Endothelial cell of umbilical vein (primary cell): ENCODE measurements around the gene DUSP6.

Experiments
- EZH2 ChIP-seq: IDR thresholded peaks from 2 replicates; pipeline ENCODE4 v1.6.1; 2012; ENCODE audit warnings: borderline replicate concordance, low read depth, mild to moderate bottlenecking, moderate library complexity, low read length, inconsistent platforms; ENCODE audit not compliant: severe bottlenecking
- POLR2A ChIP-seq: IDR thresholded peaks from 2 replicates; pipeline ENCODE4 v1.6.1; 2012; ENCODE audit warnings: low read depth, mild to moderate bottlenecking, control low read depth, low read length
- POLR2AphosphoS5 ChIP-seq: IDR thresholded peaks from 2 replicates; pipeline ENCODE4 v1.6.1; 2012; ENCODE audit warnings: low read depth, mild to moderate bottlenecking, control low read depth, low read length, moderate library complexity; ENCODE audit not compliant: insufficient read depth
- TF ChIP-seq, protein P1 (sequence below), 2 donors: IDR thresholded peaks; 1 replicate in 1 of 2; 2 replicates in 1 of 2; pipeline ENCODE4 v1.5.1; 2011; ENCODE audit warnings: low read length in 2 of 2, mild to moderate bottlenecking in 2 of 2, moderate library complexity in 2 of 2, control low read depth in 1 of 2, inconsistent platforms in 1 of 2, low read depth in 1 of 2; ENCODE audit not compliant: insufficient read depth in 1 of 2; ENCODE audit errors: extremely low read depth in 1 of 2
- TF ChIP-seq, protein P2 (sequence below): IDR thresholded peaks from 2 replicates; pipeline ENCODE4 v1.6.1; 2011; ENCODE audit not compliant: insufficient read depth, insufficient read length

DNA sequence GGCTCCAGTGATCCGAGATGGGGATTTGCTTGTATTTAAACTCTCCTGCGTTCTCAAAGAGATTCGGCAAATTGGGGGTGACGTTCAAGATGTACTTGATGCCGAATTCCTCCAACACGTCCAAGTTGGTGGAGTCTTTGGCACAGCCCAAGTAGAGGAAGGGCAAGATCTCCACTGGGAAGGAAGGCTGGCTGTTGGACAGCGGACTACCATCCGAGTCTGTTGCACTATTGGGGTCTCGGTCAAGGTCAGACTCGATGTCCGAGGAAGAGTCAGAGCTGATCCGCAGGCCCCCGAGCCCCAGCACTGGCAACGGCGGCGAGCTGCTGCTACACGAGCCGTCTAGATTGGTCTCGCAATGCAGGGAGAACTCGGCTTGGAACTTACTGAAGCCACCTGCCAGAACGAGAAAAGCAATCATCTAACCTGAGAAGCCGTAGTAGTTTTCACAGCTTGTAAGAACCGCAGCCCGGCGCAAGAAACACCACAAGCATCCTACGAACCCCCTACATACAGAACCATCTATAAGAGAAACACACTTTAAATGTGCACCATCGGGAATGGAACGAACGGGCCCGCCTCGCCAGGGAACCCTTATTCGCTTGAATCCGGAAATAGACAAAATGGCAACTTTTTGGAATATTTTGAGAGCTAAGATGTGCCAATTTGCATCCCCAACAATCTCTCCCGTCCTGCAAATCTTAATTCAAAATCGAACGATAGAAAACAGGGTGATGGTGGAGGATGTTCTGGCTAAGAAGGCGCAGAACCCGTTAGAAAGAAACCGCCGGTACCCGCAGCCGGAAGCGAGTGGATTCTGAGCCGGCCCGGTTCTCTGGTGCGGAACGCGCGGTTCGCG lies 1.4 kb downstream of the DUSP6 start:
- TF ChIP-seq, protein P1, sequence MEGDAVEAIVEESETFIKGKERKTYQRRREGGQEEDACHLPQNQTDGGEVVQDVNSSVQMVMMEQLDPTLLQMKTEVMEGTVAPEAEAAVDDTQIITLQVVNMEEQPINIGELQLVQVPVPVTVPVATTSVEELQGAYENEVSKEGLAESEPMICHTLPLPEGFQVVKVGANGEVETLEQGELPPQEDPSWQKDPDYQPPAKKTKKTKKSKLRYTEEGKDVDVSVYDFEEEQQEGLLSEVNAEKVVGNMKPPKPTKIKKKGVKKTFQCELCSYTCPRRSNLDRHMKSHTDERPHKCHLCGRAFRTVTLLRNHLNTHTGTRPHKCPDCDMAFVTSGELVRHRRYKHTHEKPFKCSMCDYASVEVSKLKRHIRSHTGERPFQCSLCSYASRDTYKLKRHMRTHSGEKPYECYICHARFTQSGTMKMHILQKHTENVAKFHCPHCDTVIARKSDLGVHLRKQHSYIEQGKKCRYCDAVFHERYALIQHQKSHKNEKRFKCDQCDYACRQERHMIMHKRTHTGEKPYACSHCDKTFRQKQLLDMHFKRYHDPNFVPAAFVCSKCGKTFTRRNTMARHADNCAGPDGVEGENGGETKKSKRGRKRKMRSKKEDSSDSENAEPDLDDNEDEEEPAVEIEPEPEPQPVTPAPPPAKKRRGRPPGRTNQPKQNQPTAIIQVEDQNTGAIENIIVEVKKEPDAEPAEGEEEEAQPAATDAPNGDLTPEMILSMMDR (IDR thresholded peaks at IDR 0.05; ENCODE audit: extremely low read depth in 1 of 2, insufficient read depth in 1 of 2, low read depth in 1 of 2, low read length in 2 of 2) = no peak
- TF ChIP-seq POLR2A = peak; percentile 36
- peak; percentile 45 for TF ChIP-seq POLR2AphosphoS5
- no peak for TF ChIP-seq EZH2
- TF ChIP-seq, protein P2, sequence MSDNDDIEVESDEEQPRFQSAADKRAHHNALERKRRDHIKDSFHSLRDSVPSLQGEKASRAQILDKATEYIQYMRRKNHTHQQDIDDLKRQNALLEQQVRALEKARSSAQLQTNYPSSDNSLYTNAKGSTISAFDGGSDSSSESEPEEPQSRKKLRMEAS = no peak
